OCI-LY7 (cell line): ENCODE data around the gene ACVR1. TPM values are rescaled to one million over a fixed set of nuclear protein-coding genes. Genes with fewer than 3 reads are reported as not detected.
"Not testable (repeated sequence)": the region's sequence is repeated elsewhere in the genome, so short reads cannot be mapped to it uniquely, and the experiment has no call there.

Experiments
- BruUV-seq: library from RNA; stranded (reverse); fragments of 400-500 nt; replicated peaks from 2 replicates; lab custom pipeline; 2021; lab: Mats Ljungman, UMichigan
- CTCF ChIA-PET: fragments of 300-600 bp; sonication (Branson Sonifier 250); formaldehyde crosslinking; loops from one replicate; lab custom pipeline; 2022; ENCODE audit warnings: antibody characterized with exemption; ENCODE audit not compliant: unreplicated experiment; lab: Charles Lee
- POLR2A ChIA-PET: fragments of 300-600 bp; sonication (Branson Sonifier 250); formaldehyde crosslinking; loops from one replicate; lab custom pipeline; 2022; ENCODE audit warnings: antibody characterized with exemption; lab: Charles Lee
- DNase-seq: peaks from one replicate; pipeline ENCODE4 v3.0.0-alpha.2; 2015; ENCODE audit warnings: low spot score
- H2AFZ ChIP-seq: fragments of 200-600 bp; sonication (generic), shearing (Covaris generic); 2 replicates; pipeline ENCODE4 v1.6.1; 2014; ENCODE audit warnings: mild to moderate bottlenecking, antibody characterized with exemption, low read length, moderate library complexity
- H3K27ac ChIP-seq: fragments of 200-600 bp; sonication (generic); 2 replicates; pipeline ENCODE4 v1.5.1; 2014; ENCODE audit warnings: mixed run types, low read depth, mild to moderate bottlenecking, moderate library complexity, low read length, inconsistent platforms; ENCODE audit not compliant: poor library complexity, severe bottlenecking
- H3K36me3 ChIP-seq: fragments of 200-600 bp; sonication (generic); 2 replicates; pipeline ENCODE4 v1.6.1; 2014; ENCODE audit warnings: mild to moderate bottlenecking, antibody characterized with exemption, low read length, moderate library complexity, mixed read lengths; ENCODE audit not compliant: insufficient read depth
- H3K4me1 ChIP-seq: fragments of 200-600 bp; sonication (generic); 2 replicates; pipeline ENCODE4 v1.5.1; 2014; ENCODE audit warnings: mild to moderate bottlenecking, low read length; ENCODE audit not compliant: insufficient read depth, poor library complexity, severe bottlenecking
- H3K4me2 ChIP-seq: fragments of 200-600 bp; sonication (generic); 2 replicates; pipeline ENCODE4 v1.6.1; 2014; ENCODE audit warnings: mild to moderate bottlenecking, low read length
- H3K4me3 ChIP-seq: fragments of 200-600 bp; sonication (generic); 2 replicates; pipeline ENCODE4 v1.5.1; 2014; ENCODE audit warnings: mild to moderate bottlenecking, low read depth, low read length; ENCODE audit not compliant: poor library complexity, severe bottlenecking
- H3K79me2 ChIP-seq: fragments of 200-600 bp; sonication (generic); 2 replicates; pipeline ENCODE4 v1.6.1; 2016; ENCODE audit warnings: low read depth, mild to moderate bottlenecking, low read length, moderate library complexity, mixed read lengths; ENCODE audit not compliant: insufficient read depth
- H3K9me2 ChIP-seq: fragments of 200-600 bp; sonication (generic); 2 replicates; pipeline ENCODE4 v1.6.1; 2016; ENCODE audit warnings: mild to moderate bottlenecking, low read length, mixed read lengths; ENCODE audit not compliant: insufficient read depth
- H3K9me3 ChIP-seq: fragments of 200-600 bp; sonication (generic); 2 replicates; pipeline ENCODE4 v1.6.1; 2014; ENCODE audit warnings: mild to moderate bottlenecking, mixed run types, low read length, mixed read lengths
- H4K20me1 ChIP-seq: fragments of 200-600 bp; sonication (generic); 2 replicates; pipeline ENCODE4 v1.6.1; 2014; ENCODE audit warnings: mild to moderate bottlenecking, antibody characterized with exemption, low read length, moderate library complexity, mixed read lengths; ENCODE audit not compliant: insufficient read depth
- EZH2phosphoT487 ChIP-seq: fragments of 200-600 bp; sonication (generic); IDR thresholded peaks from 2 replicates; pipeline ENCODE4 v1.6.1; 2018; ENCODE audit warnings: low read depth, borderline replicate concordance, mild to moderate bottlenecking, mixed run types, antibody characterized with exemption, low read length, moderate library complexity, mixed read lengths
- intact Hi-C: fragments of 100-400 bp; cut with micrococcal nuclease; formaldehyde crosslinking; loops from one replicate; pipeline ENCODE4 v1.10.0; 2022; ENCODE audit not compliant: unreplicated experiment
- total RNA-seq, 2 experiments: library from RNA; depleted of rRNA in 1 of 2; stranded (reverse); fragments of >200 nt in 1 of 2; shearing (Covaris generic) in 1 of 2; gene quantifications; 2 replicates each; pipeline ENCODE4 v1.2.3, GENCODE V29; 2014 to 2022
- TF ChIP-seq, protein P1 (sequence below): fragments of 200-600 bp; sonication (generic); conservative IDR thresholded peaks from 2 replicates; pipeline ENCODE4 v1.5.1; 2014; ENCODE audit warnings: mild to moderate bottlenecking, antibody characterized with exemption, low read length, moderate library complexity, mixed read lengths

The ACVR1 gene
- total RNA-seq, 2 experiments from 2014 or later: 0.13 to 3.9 TPM

- H3K27ac ChIP-seq, H3K36me3 ChIP-seq, H3K79me2 ChIP-seq, BruUV-seq, H3K9me3 ChIP-seq, H3K9me2 ChIP-seq, H3K4me2 ChIP-seq, H3K4me3 ChIP-seq, DNase-seq, CTCF ChIA-PET, H4K20me1 ChIP-seq, H2AFZ ChIP-seq, H3K4me1 ChIP-seq, intact Hi-C loops: not testable (repeated sequence)
- POLR2A ChIA-PET: interaction anchor here (0.7 kb wide), 1 partner anchor 66 kb away, joined by 3 read pairs; no protein-coding TSS in a partner anchor
These were observed 172.0 kb downstream of the ACVR1 start for GRCh38 chr2:157704148-157704547.

DNA sequence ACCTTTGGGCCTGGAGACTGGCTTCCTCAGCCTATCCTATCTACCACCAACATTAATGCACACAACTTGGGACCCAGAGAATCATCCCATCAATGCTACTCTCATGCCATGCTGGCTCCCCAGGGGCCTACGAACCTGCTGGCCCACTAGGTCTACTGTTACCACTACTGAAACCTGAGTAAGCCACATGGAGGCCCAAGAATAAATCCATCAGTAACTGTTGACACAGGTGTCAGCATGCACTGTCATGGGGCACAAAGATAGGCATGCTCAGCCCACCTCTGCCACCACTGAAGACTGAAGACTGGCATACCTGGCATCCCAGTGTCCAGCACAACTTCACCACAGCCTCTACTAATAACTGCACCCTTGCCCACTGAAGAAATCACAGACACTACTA is 176.3 kb downstream of the ACVR1 start:
- H3K79me2 ChIP-seq: no peaks in the 10 kb centered on the region
- no peak overlapping the region for H2AFZ ChIP-seq
- TF ChIP-seq EZH2phosphoT487: no peak
- TF ChIP-seq, protein P1, sequence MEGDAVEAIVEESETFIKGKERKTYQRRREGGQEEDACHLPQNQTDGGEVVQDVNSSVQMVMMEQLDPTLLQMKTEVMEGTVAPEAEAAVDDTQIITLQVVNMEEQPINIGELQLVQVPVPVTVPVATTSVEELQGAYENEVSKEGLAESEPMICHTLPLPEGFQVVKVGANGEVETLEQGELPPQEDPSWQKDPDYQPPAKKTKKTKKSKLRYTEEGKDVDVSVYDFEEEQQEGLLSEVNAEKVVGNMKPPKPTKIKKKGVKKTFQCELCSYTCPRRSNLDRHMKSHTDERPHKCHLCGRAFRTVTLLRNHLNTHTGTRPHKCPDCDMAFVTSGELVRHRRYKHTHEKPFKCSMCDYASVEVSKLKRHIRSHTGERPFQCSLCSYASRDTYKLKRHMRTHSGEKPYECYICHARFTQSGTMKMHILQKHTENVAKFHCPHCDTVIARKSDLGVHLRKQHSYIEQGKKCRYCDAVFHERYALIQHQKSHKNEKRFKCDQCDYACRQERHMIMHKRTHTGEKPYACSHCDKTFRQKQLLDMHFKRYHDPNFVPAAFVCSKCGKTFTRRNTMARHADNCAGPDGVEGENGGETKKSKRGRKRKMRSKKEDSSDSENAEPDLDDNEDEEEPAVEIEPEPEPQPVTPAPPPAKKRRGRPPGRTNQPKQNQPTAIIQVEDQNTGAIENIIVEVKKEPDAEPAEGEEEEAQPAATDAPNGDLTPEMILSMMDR: no peak
- no peak overlapping the region for H3K4me3 ChIP-seq
- intact Hi-C loops: no loop called here
- no peaks in the 10 kb centered on the region for H3K9me2 ChIP-seq
- DNase-seq: no peak
- H3K27ac ChIP-seq: no peak overlapping the region
- BruUV-seq: no TSS peak
- H3K4me2 ChIP-seq: no peak overlapping the region
- no peaks in the 10 kb centered on the region for H3K36me3 ChIP-seq
- no peaks in the 10 kb centered on the region for H3K9me3 ChIP-seq
- no peaks in the 10 kb centered on the region for H3K4me1 ChIP-seq
- ChIA-PET POLR2A (no interaction called here), CTCF (no interaction called here)
- H4K20me1 ChIP-seq: no peaks in the 10 kb centered on the region

GRCh38 chr2:157699009-157699408 is 177.1 kb downstream of the ACVR1 start:
- Histone ChIP-seq H3K79me2 (no peaks in the 10 kb centered on the region), H3K4me1 (no peaks in the 10 kb centered on the region), H3K27ac (no peak overlapping the region), H2AFZ (no peak overlapping the region), H3K4me3 (no peak overlapping the region), H3K9me2 (no peaks in the 10 kb centered on the region), H3K36me3 (no peaks in the 10 kb centered on the region), H3K4me2 (no peak overlapping the region), H4K20me1 (no peaks in the 10 kb centered on the region), H3K9me3 (no peaks in the 10 kb centered on the region)
- intact Hi-C loops: no loop called here
- DNase-seq: no peak
- ChIA-PET CTCF (no interaction called here), POLR2A (no interaction called here)
- no TSS peak for BruUV-seq
- TF ChIP-seq, protein P1: no peak
- TF ChIP-seq EZH2phosphoT487: no peak
